IPS-18a (cell line): Measurements from ENCODE around the gene VSTM2B.

ENCODE experiments used
- H3K27ac ChIP-seq: one replicate; pipeline ENCODE4 v1.5.1; 2013; ENCODE audit warnings: low read length
- H3K27me3 ChIP-seq: one replicate; pipeline ENCODE4 v1.6.1; 2013; ENCODE audit warnings: mild to moderate bottlenecking, low read length; ENCODE audit not compliant: control insufficient read depth, insufficient read depth
- H3K36me3 ChIP-seq: one replicate; pipeline ENCODE4 v1.6.1; 2013; ENCODE audit warnings: low read depth, low read length; ENCODE audit not compliant: control insufficient read depth
- H3K4me1 ChIP-seq: one replicate; pipeline ENCODE4 v1.6.1; 2013; ENCODE audit warnings: low read depth, low read length; ENCODE audit not compliant: control insufficient read depth
- H3K4me3 ChIP-seq: one replicate; pipeline ENCODE4 v1.5.1; 2013; ENCODE audit warnings: low read length
- H3K9ac ChIP-seq: one replicate; pipeline ENCODE4 v1.6.1; 2013; ENCODE audit warnings: mild to moderate bottlenecking, low read length, moderate library complexity
- H3K9me3 ChIP-seq: one replicate; pipeline ENCODE4 v1.6.1; 2013; ENCODE audit warnings: low read depth, low read length; ENCODE audit not compliant: control insufficient read depth

Gene VSTM2B

GRCh38 chr19:29596080-29596727 is 70.4 kb downstream of the VSTM2B start:
- Histone ChIP-seq H3K27ac (no peak overlapping the region), H3K4me3 (peak overlapping the region; percentile 14), H3K4me1 (peaks cover 19% of the 10 kb centered on the region), H3K27me3 (peaks cover 26% of the 10 kb centered on the region), H3K36me3 (no peaks in the 10 kb centered on the region), H3K9me3 (no peaks in the 10 kb centered on the region), H3K9ac (no peak overlapping the region)

- H3K27me3 ChIP-seq: peaks cover 26% of the 10 kb centered on the region
- no peak overlapping the region for H3K4me3 ChIP-seq
- H3K9ac ChIP-seq: no peak overlapping the region
- no peaks in the 10 kb centered on the region for H3K36me3 ChIP-seq
- no peak overlapping the region for H3K27ac ChIP-seq
- peaks cover 19% of the 10 kb centered on the region for H3K4me1 ChIP-seq
- H3K9me3 ChIP-seq: no peaks in the 10 kb centered on the region
These were observed 71.2 kb downstream of the VSTM2B start for GRCh38 chr19:29596885-29597525.

GRCh38 chr19:29598036-29598435 is 72.2 kb downstream of the VSTM2B start:
- Histone ChIP-seq H3K4me3 (no peak overlapping the region), H3K27ac (no peak overlapping the region), H3K4me1 (peaks cover 19% of the 10 kb centered on the region), H3K36me3 (no peaks in the 10 kb centered on the region), H3K27me3 (peaks cover 26% of the 10 kb centered on the region), H3K9ac (no peak overlapping the region), H3K9me3 (no peaks in the 10 kb centered on the region)

GRCh38 chr19:29598496-29598895 is 72.7 kb downstream of the VSTM2B start:
- H3K9ac ChIP-seq: no peak overlapping the region
- H3K27ac ChIP-seq: no peak overlapping the region
- H3K27me3 ChIP-seq: peaks cover 26% of the 10 kb centered on the region
- H3K9me3 ChIP-seq: no peaks in the 10 kb centered on the region
- H3K36me3 ChIP-seq: no peaks in the 10 kb centered on the region
- H3K4me1 ChIP-seq: peaks cover 19% of the 10 kb centered on the region
- H3K4me3 ChIP-seq: no peak overlapping the region

- Histone ChIP-seq H3K27me3 (no peaks in the 10 kb centered on the region), H3K4me3 (no peak overlapping the region), H3K9ac (no peak overlapping the region), H3K9me3 (no peaks in the 10 kb centered on the region), H3K4me1 (no peaks in the 10 kb centered on the region), H3K36me3 (no peaks in the 10 kb centered on the region), H3K27ac (no peak overlapping the region)
These were observed 77.5 kb downstream of the VSTM2B start for GRCh38 chr19:29603308-29603707.

GRCh38 chr19:29605653-29606419 is 80.0 kb downstream of the VSTM2B start, which contains the start of gene POP4:
TSS of gene POP4 (plus strand) at chr19:29606283. CDS start at chr19:29606319, 36 bp downstream.
- peak within 1 kb of the TSS; percentile 46 for H3K27ac ChIP-seq
- peak within 1 kb of the TSS; percentile 79 for H3K9ac ChIP-seq
- peaks cover 10% of the 10 kb centered on the region for H3K36me3 ChIP-seq
- H3K4me3 ChIP-seq: peak within 1 kb of the TSS; percentile 74
- H3K4me1 ChIP-seq: no peaks in the 10 kb centered on the region
- H3K9me3 ChIP-seq: no peaks in the 10 kb centered on the region
- no peaks in the 10 kb centered on the region for H3K27me3 ChIP-seq

- no peak overlapping the region for H3K27ac ChIP-seq
- peaks cover 10% of the 10 kb centered on the region for H3K36me3 ChIP-seq
- peak overlapping the region; percentile 74 for H3K4me3 ChIP-seq
- no peaks in the 10 kb centered on the region for H3K4me1 ChIP-seq
- no peaks in the 10 kb centered on the region for H3K27me3 ChIP-seq
- peak overlapping the region; percentile 79 for H3K9ac ChIP-seq
- H3K9me3 ChIP-seq: no peaks in the 10 kb centered on the region
These were observed 80.6 kb downstream of the VSTM2B start for GRCh38 chr19:29606420-29606747.

- Histone ChIP-seq H3K36me3 (peaks cover 33% of the 10 kb centered on the region), H3K27me3 (no peaks in the 10 kb centered on the region), H3K9me3 (no peaks in the 10 kb centered on the region), H3K27ac (no peak overlapping the region), H3K4me3 (no peak overlapping the region), H3K9ac (no peak overlapping the region), H3K4me1 (no peaks in the 10 kb centered on the region)
These were observed 83.8 kb downstream of the VSTM2B start for GRCh38 chr19:29609636-29610035.

- no peak overlapping the region for H3K4me3 ChIP-seq
- no peaks in the 10 kb centered on the region for H3K9me3 ChIP-seq
- no peak overlapping the region for H3K27ac ChIP-seq
- peaks cover 33% of the 10 kb centered on the region for H3K36me3 ChIP-seq
- no peaks in the 10 kb centered on the region for H3K27me3 ChIP-seq
- no peak overlapping the region for H3K9ac ChIP-seq
- H3K4me1 ChIP-seq: no peaks in the 10 kb centered on the region
These were observed 84.4 kb downstream of the VSTM2B start for GRCh38 chr19:29610213-29610573.

GRCh38 chr19:29610574-29611271 is 84.9 kb downstream of the VSTM2B start:
- peak overlapping the region; percentile 28 for H3K9ac ChIP-seq
- no peaks in the 10 kb centered on the region for H3K4me1 ChIP-seq
- H3K27ac ChIP-seq: peak overlapping the region; percentile 49
- H3K4me3 ChIP-seq: no peak overlapping the region
- H3K27me3 ChIP-seq: no peaks in the 10 kb centered on the region
- H3K36me3 ChIP-seq: peaks cover 38% of the 10 kb centered on the region
- H3K9me3 ChIP-seq: no peaks in the 10 kb centered on the region

- H3K36me3 ChIP-seq: peaks cover 45% of the 10 kb centered on the region
- H3K27me3 ChIP-seq: no peaks in the 10 kb centered on the region
- no peak overlapping the region for H3K4me3 ChIP-seq
- H3K4me1 ChIP-seq: no peaks in the 10 kb centered on the region
- H3K27ac ChIP-seq: no peak overlapping the region
- no peak overlapping the region for H3K9ac ChIP-seq
- no peaks in the 10 kb centered on the region for H3K9me3 ChIP-seq
These were observed 86.3 kb downstream of the VSTM2B start for GRCh38 chr19:29612121-29612520.
